HepG2 (cell line): ENCODE data around the gene NFIC. TPM values are rescaled to one million over a fixed set of nuclear protein-coding genes. Genes with fewer than 3 reads are reported as not detected.

Experiments used
- JDP2 ChIP-seq: sonication (generic); formaldehyde crosslinking; IDR thresholded peaks from 2 replicates; pipeline ENCODE4 v1.8.1; 2022; ENCODE audit warnings: missing genetic modification reagents, borderline replicate concordance
- MBNL3 ChIP-seq: fragments of 250-450 bp; sonication (Bioruptor Pico); conservative IDR thresholded peaks from 2 replicates; pipeline ENCODE4 v1.8.0; 2022; ENCODE audit warnings: mild to moderate bottlenecking, inconsistent platforms
- RAD51 ChIP-seq: fragments of 450-650 bp; IDR thresholded peaks from 2 replicates; pipeline ENCODE4 v1.6.1; 2016; ENCODE audit warnings: borderline replicate concordance
- THAP11 ChIP-seq: IDR thresholded peaks from 2 replicates; pipeline ENCODE4 v1.6.1; 2016; ENCODE audit warnings: missing biosample characterization, missing genetic modification reagents
- YEATS4 ChIP-seq: sonication (generic); formaldehyde crosslinking; IDR thresholded peaks from 2 replicates; pipeline ENCODE4 v1.4.0; 2020; ENCODE audit warnings: missing genetic modification reagents, borderline replicate concordance
- ZBTB8A ChIP-seq: sonication (generic); formaldehyde crosslinking; IDR thresholded peaks from 2 replicates; pipeline ENCODE4 v1.4.0; 2020; ENCODE audit warnings: mild to moderate bottlenecking, low read depth, missing genetic modification reagents, borderline replicate concordance
- ZNF121 ChIP-seq: sonication (generic); formaldehyde crosslinking; IDR thresholded peaks from 2 replicates; pipeline ENCODE4 v1.5.0; 2020; ENCODE audit warnings: mild to moderate bottlenecking, missing genetic modification reagents
- ZNF143 ChIP-seq: sonication (generic); formaldehyde crosslinking; IDR thresholded peaks from 2 replicates; pipeline ENCODE4 v1.4.0; 2020; ENCODE audit warnings: missing genetic modification reagents
- ZNF24 ChIP-seq: fragments of 450-650 bp; IDR thresholded peaks from 2 replicates; pipeline ENCODE4 v1.6.1; 2017; ENCODE audit warnings: antibody characterized with exemption, mild to moderate bottlenecking
- ZNF274 ChIP-seq: sonication (generic); formaldehyde crosslinking; IDR thresholded peaks from 2 replicates; pipeline ENCODE4 v1.5.1; 2020; ENCODE audit warnings: mild to moderate bottlenecking, missing genetic modification reagents
- ZNF430 ChIP-seq: sonication (generic); formaldehyde crosslinking; IDR thresholded peaks from 2 replicates; pipeline ENCODE4 v1.9.0; 2021; ENCODE audit warnings: mild to moderate bottlenecking, missing genetic modification reagents
- ZNF431 ChIP-seq: sonication (generic); formaldehyde crosslinking; IDR thresholded peaks from 2 replicates; pipeline ENCODE4 v1.9.0; 2022; ENCODE audit warnings: missing genetic modification reagents, low read depth, mild to moderate bottlenecking, borderline replicate concordance
- ZNF451 ChIP-seq: sonication (generic); formaldehyde crosslinking; IDR thresholded peaks from 2 replicates; pipeline ENCODE4 v1.5.0; 2020; ENCODE audit warnings: mild to moderate bottlenecking, missing genetic modification reagents
- ZNF556 ChIP-seq: sonication (generic); formaldehyde crosslinking; IDR thresholded peaks from 2 replicates; pipeline ENCODE4 v1.4.0; 2020; ENCODE audit warnings: mild to moderate bottlenecking, missing genetic modification reagents, borderline replicate concordance
- ZNF660 ChIP-seq: sonication (generic); formaldehyde crosslinking; IDR thresholded peaks from 2 replicates; pipeline ENCODE4 v1.5.1; 2020; ENCODE audit warnings: mild to moderate bottlenecking, low read depth, missing genetic modification reagents, borderline replicate concordance
- polyA plus RNA-seq, 8 experiments: library from polyadenylated mRNA; depleted of rRNA in 3 of 8; stranded (reverse) in 7 of 8; unstranded in 1 of 8; fragments of >200 nt; fragmentation: Illumina TruSeq in 4 of 8; extraction: Trizol in 4 of 8; gene quantifications; 2 replicates each; pipeline versions ENCODE4 v1.2.1 to v1.2.3, GENCODE V29; 2011 to 2016; ENCODE audit warnings: low read depth in 4 of 8, missing spikeins in 1 of 8, mixed read lengths in 1 of 8; ENCODE audit not compliant: insufficient read depth in 1 of 8
- total RNA-seq, 5 experiments: library from RNA; depleted of rRNA; stranded (reverse); fragments of >200 nt; fragmentation: Illumina TruSeq; extraction: Trizol; gene quantifications; 2 replicates each; pipeline ENCODE4 v1.2.3, GENCODE V29; 2016; ENCODE audit warnings: low read depth in 1 of 5
- TF ChIP-seq, protein P1 (sequence below): sonication (generic); formaldehyde crosslinking; IDR thresholded peaks from 2 replicates; pipeline ENCODE4 v1.5.0; 2020; ENCODE audit warnings: mild to moderate bottlenecking, missing genetic modification reagents, borderline replicate concordance
- TF ChIP-seq, protein P2 (sequence below): sonication (generic); formaldehyde crosslinking; IDR thresholded peaks from 2 replicates; pipeline ENCODE4; 2020; ENCODE audit warnings: missing genetic modification reagents, mild to moderate bottlenecking, borderline replicate concordance
- TF ChIP-seq, protein P3 (sequence below): sonication (generic); formaldehyde crosslinking; IDR thresholded peaks from 2 replicates; pipeline ENCODE4 v1.9.0; 2021; ENCODE audit warnings: missing genetic modification reagents, mild to moderate bottlenecking, borderline replicate concordance

The NFIC gene
- total and polyA plus RNA-seq, 2 of the 13 experiments (the other 11 are each of a cell fraction or from before 2014, with no cell fraction given): 1.3 to 2.5 TPM

DNA sequence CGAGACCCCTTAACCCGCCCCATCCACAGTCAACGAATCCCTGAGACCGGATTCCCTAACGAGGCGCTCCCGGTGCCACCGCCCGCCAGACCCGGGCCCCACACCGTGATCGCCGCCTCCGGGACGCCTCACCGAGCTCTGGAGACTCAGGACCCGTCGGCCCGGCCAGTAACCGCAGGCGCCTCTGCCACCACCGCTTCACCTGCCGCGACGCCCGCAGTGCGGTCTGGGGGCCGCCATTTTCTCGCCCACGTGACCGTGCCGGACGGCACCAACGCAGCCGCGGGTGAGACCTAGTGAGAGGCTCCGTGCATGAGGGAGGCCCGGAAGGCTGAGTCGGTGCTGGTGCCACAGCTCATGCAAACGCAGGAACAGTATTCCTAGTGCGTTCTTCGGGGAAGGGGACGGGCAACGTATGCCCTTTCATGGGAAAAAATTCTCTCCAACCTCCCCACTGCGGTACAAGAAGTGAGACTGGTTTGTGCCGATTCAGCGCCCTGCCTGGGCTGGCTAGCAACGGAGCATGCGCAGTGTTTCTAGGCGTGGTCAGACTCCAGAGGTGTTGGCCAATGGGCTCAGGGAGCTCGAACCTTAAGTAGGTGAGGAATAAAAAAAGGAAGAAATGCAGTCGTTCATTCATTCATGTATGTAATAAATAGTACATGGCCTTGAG is 134.2 kb downstream of the NFIC start, which contains the start of gene DOHH (continued):
- TF ChIP-seq, protein P1, sequence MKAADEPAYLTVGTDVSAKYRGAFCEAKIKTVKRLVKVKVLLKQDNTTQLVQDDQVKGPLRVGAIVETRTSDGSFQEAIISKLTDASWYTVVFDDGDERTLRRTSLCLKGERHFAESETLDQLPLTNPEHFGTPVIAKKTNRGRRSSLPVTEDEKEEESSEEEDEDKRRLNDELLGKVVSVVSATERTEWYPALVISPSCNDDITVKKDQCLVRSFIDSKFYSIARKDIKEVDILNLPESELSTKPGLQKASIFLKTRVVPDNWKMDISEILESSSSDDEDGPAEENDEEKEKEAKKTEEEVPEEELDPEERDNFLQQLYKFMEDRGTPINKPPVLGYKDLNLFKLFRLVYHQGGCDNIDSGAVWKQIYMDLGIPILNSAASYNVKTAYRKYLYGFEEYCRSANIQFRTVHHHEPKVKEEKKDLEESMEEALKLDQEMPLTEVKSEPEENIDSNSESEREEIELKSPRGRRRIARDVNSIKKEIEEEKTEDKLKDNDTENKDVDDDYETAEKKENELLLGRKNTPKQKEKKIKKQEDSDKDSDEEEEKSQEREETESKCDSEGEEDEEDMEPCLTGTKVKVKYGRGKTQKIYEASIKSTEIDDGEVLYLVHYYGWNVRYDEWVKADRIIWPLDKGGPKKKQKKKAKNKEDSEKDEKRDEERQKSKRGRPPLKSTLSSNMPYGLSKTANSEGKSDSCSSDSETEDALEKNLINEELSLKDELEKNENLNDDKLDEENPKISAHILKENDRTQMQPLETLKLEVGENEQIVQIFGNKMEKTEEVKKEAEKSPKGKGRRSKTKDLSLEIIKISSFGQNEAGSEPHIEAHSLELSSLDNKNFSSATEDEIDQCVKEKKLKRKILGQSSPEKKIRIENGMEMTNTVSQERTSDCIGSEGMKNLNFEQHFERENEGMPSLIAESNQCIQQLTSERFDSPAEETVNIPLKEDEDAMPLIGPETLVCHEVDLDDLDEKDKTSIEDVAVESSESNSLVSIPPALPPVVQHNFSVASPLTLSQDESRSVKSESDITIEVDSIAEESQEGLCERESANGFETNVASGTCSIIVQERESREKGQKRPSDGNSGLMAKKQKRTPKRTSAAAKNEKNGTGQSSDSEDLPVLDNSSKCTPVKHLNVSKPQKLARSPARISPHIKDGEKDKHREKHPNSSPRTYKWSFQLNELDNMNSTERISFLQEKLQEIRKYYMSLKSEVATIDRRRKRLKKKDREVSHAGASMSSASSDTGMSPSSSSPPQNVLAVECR (CRISPR knock-in tag): peak; percentile 92
- TF ChIP-seq ZNF431 (CRISPR knock-in tag) (no peak), ZBTB8A (no peak), ZNF274 (peak; percentile 98), MBNL3 (no peak), RAD51 (peak; percentile 94), JDP2 (no peak), YEATS4 (CRISPR knock-in tag) (peak; percentile 61; the same call in 1 of the 2 replicates), ZNF143 (CRISPR knock-in tag) (peak; percentile 57; the same call in 1 of the 2 replicates), ZNF24 (peak; percentile 97), ZNF556 (0 out of 2 replicates have a peak, but pooled peaks have one; percentile 42), THAP11 (CRISPR knock-in tag) (peak; percentile 87), ZNF451 (CRISPR knock-in tag) (no peak), ZNF121 (CRISPR knock-in tag) (no peak), ZNF660 (CRISPR knock-in tag) (no peak), ZNF430 (peak; percentile 64)
- TF ChIP-seq, protein P2, sequence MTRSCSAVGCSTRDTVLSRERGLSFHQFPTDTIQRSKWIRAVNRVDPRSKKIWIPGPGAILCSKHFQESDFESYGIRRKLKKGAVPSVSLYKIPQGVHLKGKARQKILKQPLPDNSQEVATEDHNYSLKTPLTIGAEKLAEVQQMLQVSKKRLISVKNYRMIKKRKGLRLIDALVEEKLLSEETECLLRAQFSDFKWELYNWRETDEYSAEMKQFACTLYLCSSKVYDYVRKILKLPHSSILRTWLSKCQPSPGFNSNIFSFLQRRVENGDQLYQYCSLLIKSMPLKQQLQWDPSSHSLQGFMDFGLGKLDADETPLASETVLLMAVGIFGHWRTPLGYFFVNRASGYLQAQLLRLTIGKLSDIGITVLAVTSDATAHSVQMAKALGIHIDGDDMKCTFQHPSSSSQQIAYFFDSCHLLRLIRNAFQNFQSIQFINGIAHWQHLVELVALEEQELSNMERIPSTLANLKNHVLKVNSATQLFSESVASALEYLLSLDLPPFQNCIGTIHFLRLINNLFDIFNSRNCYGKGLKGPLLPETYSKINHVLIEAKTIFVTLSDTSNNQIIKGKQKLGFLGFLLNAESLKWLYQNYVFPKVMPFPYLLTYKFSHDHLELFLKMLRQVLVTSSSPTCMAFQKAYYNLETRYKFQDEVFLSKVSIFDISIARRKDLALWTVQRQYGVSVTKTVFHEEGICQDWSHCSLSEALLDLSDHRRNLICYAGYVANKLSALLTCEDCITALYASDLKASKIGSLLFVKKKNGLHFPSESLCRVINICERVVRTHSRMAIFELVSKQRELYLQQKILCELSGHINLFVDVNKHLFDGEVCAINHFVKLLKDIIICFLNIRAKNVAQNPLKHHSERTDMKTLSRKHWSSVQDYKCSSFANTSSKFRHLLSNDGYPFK (CRISPR knock-in tag): peak; percentile 94
- TF ChIP-seq, protein P3, sequence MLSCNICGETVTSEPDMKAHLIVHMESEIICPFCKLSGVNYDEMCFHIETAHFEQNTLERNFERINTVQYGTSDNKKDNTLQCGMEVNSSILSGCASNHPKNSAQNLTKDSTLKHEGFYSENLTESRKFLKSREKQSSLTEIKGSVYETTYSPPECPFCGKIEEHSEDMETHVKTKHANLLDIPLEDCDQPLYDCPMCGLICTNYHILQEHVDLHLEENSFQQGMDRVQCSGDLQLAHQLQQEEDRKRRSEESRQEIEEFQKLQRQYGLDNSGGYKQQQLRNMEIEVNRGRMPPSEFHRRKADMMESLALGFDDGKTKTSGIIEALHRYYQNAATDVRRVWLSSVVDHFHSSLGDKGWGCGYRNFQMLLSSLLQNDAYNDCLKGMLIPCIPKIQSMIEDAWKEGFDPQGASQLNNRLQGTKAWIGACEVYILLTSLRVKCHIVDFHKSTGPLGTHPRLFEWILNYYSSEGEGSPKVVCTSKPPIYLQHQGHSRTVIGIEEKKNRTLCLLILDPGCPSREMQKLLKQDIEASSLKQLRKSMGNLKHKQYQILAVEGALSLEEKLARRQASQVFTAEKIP (CRISPR knock-in tag): no peak
